NCI-H345 treated with DMSO at 0.1 percent for 48 hours (cell line): Measurements from ENCODE around the gene KDM4C.

Experiments
- DNase-seq: peaks from one replicate; lab custom pipeline; 2025; ENCODE audit not compliant: unreplicated experiment; lab: John Stamatoyannopoulos, UW

Gene KDM4C

GRCh38 chr9:7196467-7196866 is 438.7 kb downstream of the KDM4C start:
- no peak for DNase-seq

GRCh38 chr9:7201196-7201595 is 443.4 kb downstream of the KDM4C start:
- DNase-seq: no peak

GRCh38 chr9:7205806-7206205 is 448.0 kb downstream of the KDM4C start:
- DNase-seq: no peak

- no peak for DNase-seq
These were observed 448.5 kb downstream of the KDM4C start for GRCh38 chr9:7206221-7206758.

- no peak for DNase-seq
These were observed 451.4 kb downstream of the KDM4C start for GRCh38 chr9:7209016-7209715.

- DNase-seq: no peak
These were observed 452.2 kb downstream of the KDM4C start for GRCh38 chr9:7209990-7210389.

GRCh38 chr9:7210854-7211637 is 453.3 kb downstream of the KDM4C start:
- DNase-seq: no peak

- DNase-seq: no peak
These were observed 453.9 kb downstream of the KDM4C start for GRCh38 chr9:7211657-7212056.

- DNase-seq: peak; percentile 15
These were observed 454.3 kb downstream of the KDM4C start for GRCh38 chr9:7212101-7212500.

- DNase-seq: no peak
These were observed 458.4 kb downstream of the KDM4C start for GRCh38 chr9:7216004-7216841.

- DNase-seq: no peak
These were observed 466.2 kb downstream of the KDM4C start for GRCh38 chr9:7223981-7224380.
